Pancreas (tissue), 10 donors: ENCODE measurements around the gene HAUS7. TPM values are rescaled to one million over a fixed set of nuclear protein-coding genes. Genes with fewer than 3 reads are reported as not detected.

Source experiments
- ATAC-seq, 4 donors: fragments of 200-7000 bp; cut with Tn5 transposase; one replicate each; pipeline versions ENCODE4 v1.8.0 to v1.9.1; 2020; ENCODE audit warnings: mild to moderate bottlenecking in 4 of 4, moderate library complexity in 4 of 4
- DNase-seq, 6 donors: peaks; one replicate each; pipeline ENCODE4 v3.0.0-alpha.2; 2020
- FAIRE-seq: peaks from 2 replicates; lab custom pipeline; 2012; peaks lifted over from hg19 to GRCh38; lab: Jason Lieb, UNC
- H3K27ac ChIP-seq, 4 donors: fragments of 200-600 bp; sonication (generic); 1 replicate in 3 of 4; 2 replicates in 1 of 4; pipeline versions ENCODE4 v1.5.0 to v1.8.0; 2020
- H3K27me3 ChIP-seq, 4 donors: fragments of 200-600 bp; one replicate each; pipeline ENCODE4 v1.8.0; 2021
- H3K36me3 ChIP-seq, 3 donors: fragments of 200-600 bp; sonication (generic) in 1 of 3; one replicate each; pipeline versions ENCODE4 v1.5.0 to v1.8.0; 2020 to 2021
- H3K4me1 ChIP-seq, 3 donors: fragments of 200-600 bp; one replicate each; pipeline ENCODE4 v1.8.0; 2021
- H3K4me3 ChIP-seq, 4 donors: fragments of 200-600 bp; sonication (generic) in 2 of 4; one replicate each; pipeline versions ENCODE4 v1.5.0 to v1.8.0; 2020 to 2021
- H3K9me3 ChIP-seq, 4 donors: fragments of 200-600 bp; one replicate each; pipeline ENCODE4 v1.8.0; 2021
- WGBS, 2 donors: extraction: QIAGEN DNeasy Blood & Tissue Kit; methylation state at CpG; one replicate each; pipeline ENCODE4 v1.1.7; 2013; 5-methylcytosine and 5-hydroxymethylcytosine counted together
- intact Hi-C, 3 donors: fragments of 100-400 bp; cut with DNase I; formaldehyde crosslinking; loops; one replicate each; pipeline versions ENCODE4 v1.11.1 to v1.14.2; 2022
- polyA plus RNA-seq, 2 donors: library from polyadenylated mRNA; stranded (reverse); fragments of 200-250 nt; gene quantifications; one replicate each; pipeline ENCODE4 v1.2.3, GENCODE V29; 2013
- total RNA-seq, 6 donors: library from RNA; stranded (reverse); fragmentation: NEBNext Ultra II Directional in 4 of 6; extraction: Animal tissue kit (Norgen Biotek cat#: 25700) in 4 of 6; gene quantifications; one replicate each; pipeline versions ENCODE4 v1.2.1 to v1.2.4, GENCODE V29; 2021 to 2023
- TF ChIP-seq, protein P1 (sequence below), 4 donors: fragments of 200-600 bp; sonication (generic) in 3 of 4; IDR thresholded peaks; one replicate each; pipeline versions ENCODE4 v1.5.0 to v1.8.0; 2021; ENCODE audit warnings: antibody characterized with exemption in 4 of 4
- donor health status: healthy with polysubstance abuse.
- donor health status: DM: no; HTN: no; CAD: no; lungs with moderate emphysema.
- donor health status: DM: no; HTN: no; CAD: no.
- donor health status: control.
- donor health status: control.
- donor health status: Bipolar disorder and iron deficiency.
- donor health status: DM: yes; HTN: yes; CAD: no.
- donor health status: DM: no; HTN: no; CAD: no.
- donor health status: DM: no; HTN: no; CAD: no.
- donor health status: DM: yes; HTN: yes; CAD: no.

Gene HAUS7
- total and polyA plus RNA-seq, 8 donors = 4.9 to 44.1 (median 9.5) TPM

GRCh38 chrX:153423652-153424051 is 46.7 kb downstream of the HAUS7 start:
- H3K27ac ChIP-seq = no peak overlapping the region
- ATAC-seq (no peak), DNase-seq (no peak), FAIRE-seq (no peak)
- H3K4me3 ChIP-seq = no peak overlapping the region
- H3K36me3 ChIP-seq = no peaks in the 10 kb centered on the region
- intact Hi-C loops = no loop called here
- H3K4me1 ChIP-seq = no peaks in the 10 kb centered on the region
- WGBS, 2 donors = 74 to 84% methylated on average over 8 of the region's 8 CpGs
- no peaks in the 10 kb centered on the region for H3K9me3 ChIP-seq
- H3K27me3 ChIP-seq = peaks cover 0 to 4% (median 0%) of the 10 kb centered on the region in 4 donors
- TF ChIP-seq, protein P1, sequence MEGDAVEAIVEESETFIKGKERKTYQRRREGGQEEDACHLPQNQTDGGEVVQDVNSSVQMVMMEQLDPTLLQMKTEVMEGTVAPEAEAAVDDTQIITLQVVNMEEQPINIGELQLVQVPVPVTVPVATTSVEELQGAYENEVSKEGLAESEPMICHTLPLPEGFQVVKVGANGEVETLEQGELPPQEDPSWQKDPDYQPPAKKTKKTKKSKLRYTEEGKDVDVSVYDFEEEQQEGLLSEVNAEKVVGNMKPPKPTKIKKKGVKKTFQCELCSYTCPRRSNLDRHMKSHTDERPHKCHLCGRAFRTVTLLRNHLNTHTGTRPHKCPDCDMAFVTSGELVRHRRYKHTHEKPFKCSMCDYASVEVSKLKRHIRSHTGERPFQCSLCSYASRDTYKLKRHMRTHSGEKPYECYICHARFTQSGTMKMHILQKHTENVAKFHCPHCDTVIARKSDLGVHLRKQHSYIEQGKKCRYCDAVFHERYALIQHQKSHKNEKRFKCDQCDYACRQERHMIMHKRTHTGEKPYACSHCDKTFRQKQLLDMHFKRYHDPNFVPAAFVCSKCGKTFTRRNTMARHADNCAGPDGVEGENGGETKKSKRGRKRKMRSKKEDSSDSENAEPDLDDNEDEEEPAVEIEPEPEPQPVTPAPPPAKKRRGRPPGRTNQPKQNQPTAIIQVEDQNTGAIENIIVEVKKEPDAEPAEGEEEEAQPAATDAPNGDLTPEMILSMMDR (IDR thresholded peaks at IDR 0.05) = no peak

GRCh38 chrX:153421856-153422255 is 48.5 kb downstream of the HAUS7 start:
- intact Hi-C loops = no loop called here
- Histone ChIP-seq H3K27ac (no peak overlapping the region), H3K27me3 (peaks cover 0 to 8% (median 3%) of the 10 kb centered on the region in 4 donors), H3K4me1 (no peaks in the 10 kb centered on the region), H3K4me3 (no peak overlapping the region), H3K9me3 (no peaks in the 10 kb centered on the region), H3K36me3 (no peaks in the 10 kb centered on the region)
- 85 to 91% methylated on average over 18 of the region's 18 CpGs for WGBS, 2 donors
- no peak for FAIRE-seq
- ATAC-seq = no peak
- TF ChIP-seq, protein P1 (IDR thresholded peaks at IDR 0.05) = no peak
- no peak for DNase-seq

GRCh38 chrX:153420851-153421599 is 49.4 kb downstream of the HAUS7 start:
- FAIRE-seq (no peak), DNase-seq (peak in 1 of 6 donors; percentile 68), ATAC-seq (no peak)
- no peaks in the 10 kb centered on the region for H3K36me3 ChIP-seq
- H3K4me3 ChIP-seq = no peak overlapping the region
- TF ChIP-seq, protein P1 (IDR thresholded peaks at IDR 0.05) = no peak
- intact Hi-C loops = no loop called here
- peaks cover 0 to 8% (median 3%) of the 10 kb centered on the region in 4 donors for H3K27me3 ChIP-seq
- H3K27ac ChIP-seq = no peak overlapping the region
- H3K4me1 ChIP-seq = no peaks in the 10 kb centered on the region
- WGBS, 2 donors = 94 to 95% methylated on average over 84 to 91 of the region's 91 CpGs
- no peaks in the 10 kb centered on the region for H3K9me3 ChIP-seq

DNA sequence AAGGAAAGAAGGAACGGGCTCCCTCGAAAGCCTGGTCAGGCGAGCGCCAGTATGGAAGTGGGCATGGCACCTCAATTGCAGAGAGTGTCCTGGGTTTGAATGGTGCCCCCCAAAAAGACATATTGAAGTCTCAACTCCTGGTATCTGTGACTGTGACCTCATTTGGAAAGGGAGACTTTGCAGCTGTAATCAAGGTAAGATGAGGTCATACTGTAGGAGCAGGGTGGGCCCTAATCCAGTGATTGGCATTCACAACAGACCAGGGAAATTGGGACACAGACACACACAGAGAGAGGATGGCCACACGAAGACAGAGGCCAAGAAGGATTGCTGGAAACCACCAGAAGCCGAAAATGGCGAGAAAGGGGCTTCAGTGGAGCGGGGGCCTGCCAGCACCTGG is 52.7 kb downstream of the HAUS7 start:
- intact Hi-C loops = no loop called here
- ATAC-seq (no peak), DNase-seq (no peak), FAIRE-seq (no peak)
- TF ChIP-seq, protein P1 (IDR thresholded peaks at IDR 0.05) = no peak
- peaks cover 0 to 7% (median 2%) of the 10 kb centered on the region in 4 donors for H3K27me3 ChIP-seq
- H3K9me3 ChIP-seq = no peaks in the 10 kb centered on the region
- no peak overlapping the region for H3K27ac ChIP-seq
- H3K36me3 ChIP-seq = no peaks in the 10 kb centered on the region
- H3K4me1 ChIP-seq = no peaks in the 10 kb centered on the region
- WGBS, 2 donors = 80 to 90% methylated on average over 8 of the region's 8 CpGs
- H3K4me3 ChIP-seq = no peak overlapping the region
